H1 (cell line): ENCODE data around the gene KIAA1328. TPM values are rescaled to one million over a fixed set of nuclear protein-coding genes. Genes with fewer than 3 reads are reported as not detected.

Source experiments
- CTCF ChIA-PET: fragments of 300-600 bp; sonication (Branson Sonifier 250); formaldehyde crosslinking; loops from one replicate; lab custom pipeline; 2021; ENCODE audit not compliant: partially characterized antibody; lab: Charles Lee
- POLR2A ChIA-PET: fragments of 300-600 bp; sonication (Branson Sonifier 250); formaldehyde crosslinking; loops from one replicate; lab custom pipeline; 2021; ENCODE audit warnings: inconsistent platforms; ENCODE audit not compliant: partially characterized antibody; lab: Charles Lee
- DNase-seq, 2 experiments: peaks; one replicate each; pipeline versions ENCODE4 v3.0.0 to v3.0.0-alpha.2; 2010 to 2022; ENCODE audit warnings: low spot score in 2 of 2, low read depth in 1 of 2, mixed read lengths in 1 of 2
- FAIRE-seq: peaks from 2 replicates; lab custom pipeline; 2011; peaks lifted over from hg19 to GRCh38; lab: Jason Lieb, UNC
- H2AFZ ChIP-seq: 2 replicates; pipeline ENCODE4 v1.8.1; 2012; ENCODE audit warnings: low read length, inconsistent platforms
- H2AK5ac ChIP-seq: 2 replicates; pipeline ENCODE4 v1.6.1; 2013; ENCODE audit warnings: low read depth, low read length
- H2BK120ac ChIP-seq: replicated peaks from 2 replicates; pipeline ENCODE3; 2013; ENCODE audit warnings: low read depth, low read length, inconsistent platforms
- H2BK12ac ChIP-seq: 2 replicates; pipeline ENCODE4 v1.6.1; 2013; ENCODE audit warnings: low read depth, low read length
- H2BK15ac ChIP-seq: 2 replicates; pipeline ENCODE4 v1.6.1; 2013; ENCODE audit warnings: low read length
- H2BK20ac ChIP-seq: 2 replicates; pipeline ENCODE4 v1.6.1; 2013; ENCODE audit warnings: low read length
- H2BK5ac ChIP-seq: 2 replicates; pipeline ENCODE4 v1.6.1; 2013; ENCODE audit warnings: low read depth, low read length
- H3K14ac ChIP-seq: 2 replicates; pipeline ENCODE4 v1.6.1; 2013; ENCODE audit warnings: inconsistent platforms; ENCODE audit not compliant: insufficient read length
- H3K18ac ChIP-seq: 2 replicates; pipeline ENCODE4 v1.6.1; 2013; ENCODE audit warnings: low read length; ENCODE audit errors: extremely low read depth
- H3K23ac ChIP-seq: 2 replicates; pipeline ENCODE4 v1.6.1; 2013; ENCODE audit warnings: inconsistent platforms; ENCODE audit not compliant: insufficient read length
- H3K23me2 ChIP-seq: 2 replicates; pipeline ENCODE4 v1.6.1; 2013; ENCODE audit warnings: low read depth, low read length
- H3K27ac ChIP-seq: 2 replicates; pipeline ENCODE4 v1.6.1; 2011; ENCODE audit warnings: low read depth, low read length, inconsistent platforms
- H3K27me3 ChIP-seq, 4 experiments: replicated peaks in 1 of 4; 1 replicate in 1 of 4; 2 replicates in 3 of 4; pipeline versions ENCODE4 v1.6.1 to v1.8.1; 2011 to 2013; ENCODE audit warnings: low read length in 3 of 4, mild to moderate bottlenecking in 3 of 4, inconsistent platforms in 2 of 4, mixed read lengths in 2 of 4, moderate library complexity in 1 of 4; ENCODE audit not compliant: control insufficient read depth in 3 of 4, insufficient read depth in 3 of 4; ENCODE audit errors: extremely low read depth in 1 of 4
- H3K36me3 ChIP-seq, 4 experiments: 2 replicates each; pipeline versions ENCODE4 v1.6.1 to v1.8.1; 2011 to 2013; ENCODE audit warnings: mild to moderate bottlenecking in 4 of 4, low read length in 3 of 4, moderate library complexity in 2 of 4, control low read depth in 1 of 4, inconsistent platforms in 1 of 4; ENCODE audit not compliant: insufficient read depth in 4 of 4, control insufficient read depth in 2 of 4
- H3K4ac ChIP-seq: replicated peaks from 2 replicates; pipeline ENCODE3; 2013; ENCODE audit warnings: low read length, low read depth, mixed read lengths, inconsistent platforms; ENCODE audit not compliant: insufficient read length
- H3K4me1 ChIP-seq, 4 experiments: replicated peaks in 1 of 4; 1 replicate in 1 of 4; 2 replicates in 3 of 4; pipeline versions ENCODE4 v1.6.1 to v1.8.1; 2011 to 2013; ENCODE audit warnings: low read length in 3 of 4, inconsistent platforms in 2 of 4, mixed read lengths in 1 of 4; ENCODE audit not compliant: insufficient read depth in 4 of 4, control insufficient read depth in 3 of 4
- H3K4me2 ChIP-seq, 2 experiments: 2 replicates each; pipeline versions ENCODE4 v1.6.1 to v1.8.1; 2011 to 2013; ENCODE audit warnings: low read depth in 2 of 2, low read length in 2 of 2, control low read depth in 1 of 2, inconsistent platforms in 1 of 2, mild to moderate bottlenecking in 1 of 2; ENCODE audit not compliant: insufficient read depth in 1 of 2
- H3K4me3 ChIP-seq, 4 experiments: fragments of 200-600, 300-600 bp in 1 of 4; sonication (generic), shearing (Covaris generic), sonication (Bioruptor Twin) in 1 of 4; 2 replicates each; pipeline versions ENCODE4 v1.5.1 to v1.8.1; 2011 to 2016; ENCODE audit warnings: low read length in 4 of 4, low read depth in 3 of 4, control low read depth in 2 of 4, inconsistent platforms in 2 of 4, mild to moderate bottlenecking in 2 of 4, mixed read lengths in 1 of 4, moderate library complexity in 1 of 4; ENCODE audit not compliant: insufficient read depth in 2 of 4; ENCODE audit errors: extremely low read depth in 1 of 4
- H3K56ac ChIP-seq: replicated peaks from 2 replicates; pipeline ENCODE3; 2013; ENCODE audit warnings: low read depth, mild to moderate bottlenecking, mixed read lengths, low read length, inconsistent platforms; ENCODE audit not compliant: insufficient read length
- H3K79me1 ChIP-seq: 2 replicates; pipeline ENCODE4 v1.6.1; 2013; ENCODE audit warnings: low read depth, low read length, control low read depth
- H3K79me2 ChIP-seq, 2 experiments: 2 replicates each; pipeline versions ENCODE4 v1.6.1 to v1.8.1; 2012 to 2013; ENCODE audit warnings: low read length in 2 of 2, mild to moderate bottlenecking in 2 of 2, inconsistent platforms in 1 of 2; ENCODE audit not compliant: insufficient read depth in 2 of 2, control insufficient read depth in 1 of 2
- H3K9ac ChIP-seq, 4 experiments: replicated peaks in 1 of 4; 1 replicate in 1 of 4; 2 replicates in 3 of 4; pipeline versions ENCODE4 v1.6.1 to v1.8.1; 2011 to 2013; ENCODE audit warnings: low read depth in 3 of 4, low read length in 3 of 4, control low read depth in 2 of 4, mild to moderate bottlenecking in 2 of 4, moderate library complexity in 2 of 4, inconsistent platforms in 1 of 4; ENCODE audit errors: extremely low read depth in 1 of 4
- H3K9me3 ChIP-seq, 2 experiments: 2 replicates each; pipeline versions ENCODE4 v1.6.1 to v1.8.1; 2012 to 2013; ENCODE audit warnings: mild to moderate bottlenecking in 2 of 2, moderate library complexity in 2 of 2, control low read depth in 1 of 2, inconsistent platforms in 1 of 2, low read depth in 1 of 2, low read length in 1 of 2, mixed read lengths in 1 of 2; ENCODE audit not compliant: insufficient read depth in 2 of 2
- H4K20me1 ChIP-seq, 2 experiments: replicated peaks in 1 of 2; 2 replicates each; pipeline versions ENCODE3 to v1.8.1; 2011 to 2013; ENCODE audit warnings: inconsistent platforms in 2 of 2, low read length in 2 of 2, mild to moderate bottlenecking in 1 of 2; ENCODE audit not compliant: insufficient read depth in 2 of 2, control insufficient read depth in 1 of 2
- H4K5ac ChIP-seq: 2 replicates; pipeline ENCODE4 v1.6.1; 2013; ENCODE audit warnings: low read length, low read depth, mixed read lengths, inconsistent platforms; ENCODE audit not compliant: insufficient read length
- H4K8ac ChIP-seq: 2 replicates; pipeline ENCODE4 v1.8.0; 2013; ENCODE audit warnings: mild to moderate bottlenecking, moderate library complexity, low read length, inconsistent platforms; ENCODE audit not compliant: insufficient read depth; ENCODE audit errors: extremely low read depth
- H4K91ac ChIP-seq: replicated peaks from 2 replicates; pipeline ENCODE3; 2013; ENCODE audit warnings: low read length, mixed read lengths, inconsistent platforms; ENCODE audit not compliant: insufficient read length
- BCL11A ChIP-seq, 2 experiments: IDR thresholded peaks; one replicate each; pipeline ENCODE4 v1.6.1; 2011; ENCODE audit warnings: low read depth in 2 of 2, low read length in 2 of 2, mild to moderate bottlenecking in 2 of 2
- CBX5 ChIP-seq: fragments of 300-800, 300-1000 bp; sonication (generic); IDR thresholded peaks from 2 replicates; pipeline ENCODE4 v1.7.1; 2016; ENCODE audit warnings: antibody characterized with exemption, low read length, low read depth
- SP1 ChIP-seq: IDR thresholded peaks from 2 replicates; pipeline ENCODE4 v1.6.1; 2011; ENCODE audit warnings: low read depth, low read length
- SRF ChIP-seq: IDR thresholded peaks from 2 replicates; pipeline ENCODE4 v1.6.1; 2011; ENCODE audit warnings: mild to moderate bottlenecking, low read depth, low read length, moderate library complexity
- WGBS, 2 experiments: shearing (Covaris generic) in 1 of 2; methylation state at CpG; one replicate each; pipeline versions ENCODE4 v1.1.6 to v1.1.7; 2013 to 2015; ENCODE audit warnings: low lambda C conversion rate in 2 of 2, mixed read lengths in 2 of 2, inconsistent platforms in 1 of 2, low coverage in 1 of 2, missing lambda C conversion rate in 1 of 2; ENCODE audit not compliant: insufficient replicate concordance in 2 of 2, insufficient coverage in 1 of 2, insufficient read length in 1 of 2; ENCODE audit errors: extremely low coverage in 1 of 2, missing lambda C conversion rate in 1 of 2; 5-methylcytosine and 5-hydroxymethylcytosine counted together
- polyA plus RNA-seq, 7 experiments: library from polyadenylated mRNA; depleted of rRNA in 3 of 7; stranded (reverse) in 5 of 7; unstranded in 2 of 7; fragments of >200 nt in 5 of 7; fragments of 200-250 nt in 2 of 7; gene quantifications; 1 replicate in 5 of 7; 2 replicates in 1 of 7; 4 replicates in 1 of 7; pipeline versions ENCODE4 v1.2.1 to v1.2.3, GENCODE V29; 2011 to 2013; ENCODE audit warnings: missing spikeins in 2 of 7, mixed read lengths in 2 of 7
- total RNA-seq: library from RNA; stranded (reverse); fragmentation: NEBNext Ultra II Directional; extraction: Animal tissue kit (Norgen Biotek cat#: 25700); gene quantifications from 2 replicates; pipeline ENCODE4 v1.2.1, GENCODE V29; 2021
- TF ChIP-seq, protein P1 (sequence below), 3 experiments: IDR thresholded peaks; 1 replicate in 2 of 3; 2 replicates in 1 of 3; pipeline versions ENCODE4 v1.5.1 to v1.6.1; 2011; ENCODE audit warnings: low read length in 3 of 3, mild to moderate bottlenecking in 3 of 3, inconsistent platforms in 2 of 3, low read depth in 1 of 3, moderate library complexity in 1 of 3; ENCODE audit not compliant: insufficient read depth in 1 of 3; ENCODE audit errors: control extremely low read depth in 1 of 3

Gene KIAA1328
- total and polyA plus RNA-seq, 2 of the 8 experiments (the other 6 are each of a cell fraction or from before 2014, with no cell fraction given) = 2.6 to 5.7 TPM

DNA sequence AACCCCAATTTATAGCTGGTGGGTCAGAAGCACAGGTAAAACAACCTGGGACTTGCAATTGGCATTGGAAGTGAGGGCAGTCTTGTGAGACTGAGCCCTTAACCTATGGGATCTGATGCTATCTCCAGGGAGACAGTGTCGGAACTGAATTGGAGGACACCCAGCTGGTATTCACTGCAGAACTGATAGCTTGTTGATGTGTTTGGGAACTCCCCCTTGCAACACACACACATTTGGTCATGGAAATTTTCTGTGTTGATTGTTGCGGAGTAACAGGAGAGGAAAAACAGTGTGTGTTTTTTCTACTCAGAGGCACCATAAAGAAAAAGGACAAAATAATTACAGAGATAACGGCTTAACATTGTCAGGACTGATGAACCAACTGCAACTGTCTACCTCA, 16.2 kb upstream of the KIAA1328 start:
- H3K23me2 ChIP-seq = no peaks in the 10 kb centered on the region
- H3K79me2 ChIP-seq = no peaks in the 10 kb centered on the region
- WGBS, 2 experiments = 89% methylated on average over 3 of the region's 3 CpGs; no CpG with 5 or more reads in 1 of the 2 experiments
- no peak overlapping the region for H3K4me3 ChIP-seq
- no peak overlapping the region for H3K4ac ChIP-seq
- peaks cover 2 to 6% of the 10 kb centered on the region in 2 experiments for H4K20me1 ChIP-seq
- no peak overlapping the region for H3K14ac ChIP-seq
- H2AK5ac ChIP-seq = no peak overlapping the region
- H3K27me3 ChIP-seq = no peaks in the 10 kb centered on the region
- H3K27ac ChIP-seq = no peak overlapping the region
- DNase-seq = no peak
- H2BK120ac ChIP-seq = no peak overlapping the region
- no peak overlapping the region for H4K8ac ChIP-seq
- TF ChIP-seq BCL11A (IDR thresholded peaks at IDR 0.05; ENCODE audit: low read depth in 2 of 2, low read length in 2 of 2) = no peak
- TF ChIP-seq SP1 = no peak
- TF ChIP-seq SRF = no peak
- TF ChIP-seq, protein P1, sequence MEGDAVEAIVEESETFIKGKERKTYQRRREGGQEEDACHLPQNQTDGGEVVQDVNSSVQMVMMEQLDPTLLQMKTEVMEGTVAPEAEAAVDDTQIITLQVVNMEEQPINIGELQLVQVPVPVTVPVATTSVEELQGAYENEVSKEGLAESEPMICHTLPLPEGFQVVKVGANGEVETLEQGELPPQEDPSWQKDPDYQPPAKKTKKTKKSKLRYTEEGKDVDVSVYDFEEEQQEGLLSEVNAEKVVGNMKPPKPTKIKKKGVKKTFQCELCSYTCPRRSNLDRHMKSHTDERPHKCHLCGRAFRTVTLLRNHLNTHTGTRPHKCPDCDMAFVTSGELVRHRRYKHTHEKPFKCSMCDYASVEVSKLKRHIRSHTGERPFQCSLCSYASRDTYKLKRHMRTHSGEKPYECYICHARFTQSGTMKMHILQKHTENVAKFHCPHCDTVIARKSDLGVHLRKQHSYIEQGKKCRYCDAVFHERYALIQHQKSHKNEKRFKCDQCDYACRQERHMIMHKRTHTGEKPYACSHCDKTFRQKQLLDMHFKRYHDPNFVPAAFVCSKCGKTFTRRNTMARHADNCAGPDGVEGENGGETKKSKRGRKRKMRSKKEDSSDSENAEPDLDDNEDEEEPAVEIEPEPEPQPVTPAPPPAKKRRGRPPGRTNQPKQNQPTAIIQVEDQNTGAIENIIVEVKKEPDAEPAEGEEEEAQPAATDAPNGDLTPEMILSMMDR (IDR thresholded peaks at IDR 0.05; ENCODE audit: control extremely low read depth in 1 of 3, insufficient read depth in 1 of 3, low read depth in 1 of 3, low read length in 3 of 3) = no peak
- TF ChIP-seq CBX5 = no peak
- no peaks in the 10 kb centered on the region for H3K4me1 ChIP-seq
- ChIA-PET POLR2A (no interaction called here), CTCF (interaction anchor here (0.6 to 3.7 kb wide), 6 partner anchors 9 to 43 kb away, joined by 3 to 17 read pairs (median 4); partner anchors contain the start of genes KIAA1328 and TPGS2)
- FAIRE-seq = no peak
- no peak overlapping the region for H2BK20ac ChIP-seq
- H3K56ac ChIP-seq = no peak overlapping the region
- no peaks in the 10 kb centered on the region for H3K9me3 ChIP-seq
- H3K79me1 ChIP-seq = no peaks in the 10 kb centered on the region; the same call in 1 of the 2 replicates
- no peak overlapping the region for H3K23ac ChIP-seq
- H3K9ac ChIP-seq = no peak overlapping the region
- no peak overlapping the region for H2BK12ac ChIP-seq
- H2BK5ac ChIP-seq = no peak overlapping the region
- H2AFZ ChIP-seq = no peak overlapping the region
- H2BK15ac ChIP-seq = no peak overlapping the region
- H3K36me3 ChIP-seq = peaks cover 2 to 35% (median 12%) of the 10 kb centered on the region in 4 experiments; a peak in 7 of 8 replicates
- H4K91ac ChIP-seq = no peak overlapping the region
- no peak overlapping the region for H3K18ac ChIP-seq
- H4K5ac ChIP-seq = no peak overlapping the region
- no peak overlapping the region for H3K4me2 ChIP-seq
